Prostate gland (tissue), 2 donors: ENCODE data around the gene COL1A2. TPM values are rescaled to one million over a fixed set of nuclear protein-coding genes. Genes with fewer than 3 reads are reported as not detected.

Source experiments
- DNase-seq: peaks from one replicate; pipeline ENCODE4 v3.0.0-alpha.2; 2019; ENCODE audit warnings: low spot score
- H3K27ac ChIP-seq, 2 donors: fragments of 200-600 bp; sonication (generic); 2 replicates each; pipeline ENCODE4 v1.5.1; 2017 to 2019
- H3K27me3 ChIP-seq: fragments of 200-600 bp; sonication (generic); replicated peaks from 2 replicates; pipeline ENCODE4 v1.5.1; 2019; ENCODE audit not compliant: insufficient read depth
- H3K36me3 ChIP-seq, 2 donors: fragments of 200-600 bp; sonication (generic); 1 replicate in 1 of 2; 2 replicates in 1 of 2; pipeline versions ENCODE4 v1.5.1 to v1.8.1; 2017 to 2019
- H3K4me1 ChIP-seq: fragments of 200-600 bp; sonication (generic); replicated peaks from 2 replicates; pipeline ENCODE4 v1.5.1; 2019
- H3K4me3 ChIP-seq, 2 donors: fragments of 200-600 bp; sonication (generic); 2 replicates each; pipeline ENCODE4 v1.5.1; 2017 to 2019
- H3K9me3 ChIP-seq: fragments of 200-600 bp; sonication (generic); 2 replicates; pipeline ENCODE4 v1.5.1; 2017
- POLR2A ChIP-seq: fragments of 450-650 bp; IDR thresholded peaks from one replicate; pipeline ENCODE4 v1.6.1; 2016; ENCODE audit warnings: antibody characterized with exemption, mild to moderate bottlenecking
- POLR2AphosphoS5 ChIP-seq: sonication (generic); formaldehyde crosslinking; IDR thresholded peaks from one replicate; pipeline ENCODE4 v1.6.1; 2017; ENCODE audit warnings: antibody characterized with exemption
- WGBS: methylation state at CpG from one replicate; pipeline ENCODE4 v1.1.5; 2018; 5-methylcytosine and 5-hydroxymethylcytosine counted together
- intact Hi-C: fragments of 100-400 bp; cut with DNase I; formaldehyde crosslinking; loops from one replicate; pipeline ENCODE4 v1.14.2; 2022
- total RNA-seq, 2 donors: library from RNA; depleted of rRNA; stranded (reverse); fragments of >200 nt; gene quantifications; one replicate each; pipeline ENCODE4 v1.1.0, GENCODE V29; 2016
- TF ChIP-seq, protein P1 (sequence below), 4 experiments: fragments of 200-600 bp in 2 of 4; fragments of 450-650 bp in 2 of 4; sonication (generic) in 2 of 4; IDR thresholded peaks; 1 replicate in 3 of 4; 2 replicates in 1 of 4; pipeline ENCODE4 v1.5.1; 2016 to 2019; ENCODE audit warnings: antibody characterized with exemption in 4 of 4, mild to moderate bottlenecking in 2 of 4, moderate library complexity in 2 of 4

Gene COL1A2
- total RNA-seq, 2 donors from 2014 or later, result 51.2 to 805 TPM

DNA sequence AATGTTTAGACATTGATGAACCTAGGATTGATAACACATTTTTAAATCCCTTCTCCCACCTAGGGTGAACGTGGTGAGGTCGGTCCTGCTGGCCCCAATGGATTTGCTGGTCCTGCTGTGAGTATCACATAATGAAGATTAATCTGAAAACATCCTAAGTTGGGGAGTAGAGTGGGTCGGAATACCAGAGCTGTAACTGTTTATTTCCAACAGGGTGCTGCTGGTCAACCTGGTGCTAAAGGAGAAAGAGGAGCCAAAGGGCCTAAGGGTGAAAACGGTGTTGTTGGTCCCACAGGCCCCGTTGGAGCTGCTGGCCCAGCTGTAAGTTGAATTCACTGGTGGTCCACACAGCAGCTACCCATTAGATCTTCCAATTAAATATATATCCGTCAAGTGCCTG, 25.6 kb downstream of the COL1A2 start:
- no peak for TF ChIP-seq POLR2A
- no peak for TF ChIP-seq POLR2AphosphoS5
- TF ChIP-seq, protein P1, sequence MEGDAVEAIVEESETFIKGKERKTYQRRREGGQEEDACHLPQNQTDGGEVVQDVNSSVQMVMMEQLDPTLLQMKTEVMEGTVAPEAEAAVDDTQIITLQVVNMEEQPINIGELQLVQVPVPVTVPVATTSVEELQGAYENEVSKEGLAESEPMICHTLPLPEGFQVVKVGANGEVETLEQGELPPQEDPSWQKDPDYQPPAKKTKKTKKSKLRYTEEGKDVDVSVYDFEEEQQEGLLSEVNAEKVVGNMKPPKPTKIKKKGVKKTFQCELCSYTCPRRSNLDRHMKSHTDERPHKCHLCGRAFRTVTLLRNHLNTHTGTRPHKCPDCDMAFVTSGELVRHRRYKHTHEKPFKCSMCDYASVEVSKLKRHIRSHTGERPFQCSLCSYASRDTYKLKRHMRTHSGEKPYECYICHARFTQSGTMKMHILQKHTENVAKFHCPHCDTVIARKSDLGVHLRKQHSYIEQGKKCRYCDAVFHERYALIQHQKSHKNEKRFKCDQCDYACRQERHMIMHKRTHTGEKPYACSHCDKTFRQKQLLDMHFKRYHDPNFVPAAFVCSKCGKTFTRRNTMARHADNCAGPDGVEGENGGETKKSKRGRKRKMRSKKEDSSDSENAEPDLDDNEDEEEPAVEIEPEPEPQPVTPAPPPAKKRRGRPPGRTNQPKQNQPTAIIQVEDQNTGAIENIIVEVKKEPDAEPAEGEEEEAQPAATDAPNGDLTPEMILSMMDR (IDR thresholded peaks at IDR 0.05), result no peak
- H3K4me3 ChIP-seq, result no peak overlapping the region
- H3K36me3 ChIP-seq, result no peaks in the 10 kb centered on the region
- DNase-seq, result no peak
- WGBS, result 60% methylated on average over 6 of the region's 6 CpGs
- intact Hi-C loops, result no loop called here
- H3K4me1 ChIP-seq, result no peaks in the 10 kb centered on the region
- H3K9me3 ChIP-seq, result no peaks in the 10 kb centered on the region
- no peak overlapping the region for H3K27ac ChIP-seq
- H3K27me3 ChIP-seq, result no peaks in the 10 kb centered on the region

DNA sequence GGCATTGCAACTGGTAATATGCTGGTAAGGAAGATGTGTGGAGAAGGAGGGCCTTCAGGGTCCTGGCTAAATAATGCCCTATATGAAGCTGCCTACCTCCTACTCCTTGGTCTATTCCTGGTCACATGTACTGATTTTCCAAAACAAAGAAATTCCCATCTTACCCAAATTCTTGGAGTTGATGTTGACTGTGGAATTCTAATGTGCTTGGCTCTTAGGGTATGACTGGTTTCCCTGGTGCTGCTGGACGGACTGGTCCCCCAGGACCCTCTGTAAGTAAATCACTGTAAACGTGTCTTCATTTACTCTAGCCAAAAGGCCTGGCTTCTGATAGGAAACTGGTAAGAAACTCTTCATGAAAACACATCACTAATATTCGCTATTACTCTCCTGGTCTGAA, 27.0 kb downstream of the COL1A2 start:
- no peaks in the 10 kb centered on the region for H3K36me3 ChIP-seq
- H3K9me3 ChIP-seq, result no peaks in the 10 kb centered on the region
- no peak overlapping the region for H3K27ac ChIP-seq

DNA sequence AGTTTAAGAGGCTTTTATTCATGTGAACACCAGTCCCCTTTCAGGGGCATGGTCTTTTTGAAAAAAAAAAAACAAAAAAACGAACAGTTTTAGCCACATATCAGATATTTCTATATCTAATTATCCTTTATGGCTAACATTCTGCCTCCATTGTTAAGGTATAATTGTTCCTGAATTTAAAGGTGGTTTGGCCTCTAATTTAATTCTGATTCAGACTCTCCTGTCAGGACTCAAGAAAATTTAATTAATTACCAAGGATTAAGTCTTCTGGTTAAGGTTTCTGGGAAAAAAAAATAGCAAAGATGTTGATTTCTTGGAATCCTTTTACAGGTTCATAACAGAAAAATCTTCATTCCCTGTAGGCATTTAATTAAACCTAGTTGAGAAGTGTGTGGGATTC, 27.4 kb downstream of the COL1A2 start:
- no peaks in the 10 kb centered on the region for H3K27me3 ChIP-seq
- no peak overlapping the region for H3K4me3 ChIP-seq
- no peaks in the 10 kb centered on the region for H3K9me3 ChIP-seq
- H3K27ac ChIP-seq, result no peak overlapping the region
- WGBS, result 54% methylated on average over 1 of the region's 1 CpG
- intact Hi-C loops, result no loop called here
- H3K4me1 ChIP-seq, result no peaks in the 10 kb centered on the region
- DNase-seq, result no peak
- no peaks in the 10 kb centered on the region for H3K36me3 ChIP-seq
- TF ChIP-seq POLR2A, result no peak
- TF ChIP-seq, protein P1 (IDR thresholded peaks at IDR 0.05), result no peak
- TF ChIP-seq POLR2AphosphoS5, result no peak

More for the DNA sequence above, 27.0 kb downstream of the COL1A2 start:
- Histone ChIP-seq H3K4me3 (no peak overlapping the region), H3K4me1 (no peaks in the 10 kb centered on the region), H3K27me3 (no peaks in the 10 kb centered on the region)
- WGBS, result 58% methylated on average over 3 of the region's 3 CpGs
- intact Hi-C loops, result no loop called here
- TF ChIP-seq POLR2A (no peak), POLR2AphosphoS5 (no peak)
- TF ChIP-seq, protein P1 (IDR thresholded peaks at IDR 0.05), result no peak
- no peak for DNase-seq

DNA sequence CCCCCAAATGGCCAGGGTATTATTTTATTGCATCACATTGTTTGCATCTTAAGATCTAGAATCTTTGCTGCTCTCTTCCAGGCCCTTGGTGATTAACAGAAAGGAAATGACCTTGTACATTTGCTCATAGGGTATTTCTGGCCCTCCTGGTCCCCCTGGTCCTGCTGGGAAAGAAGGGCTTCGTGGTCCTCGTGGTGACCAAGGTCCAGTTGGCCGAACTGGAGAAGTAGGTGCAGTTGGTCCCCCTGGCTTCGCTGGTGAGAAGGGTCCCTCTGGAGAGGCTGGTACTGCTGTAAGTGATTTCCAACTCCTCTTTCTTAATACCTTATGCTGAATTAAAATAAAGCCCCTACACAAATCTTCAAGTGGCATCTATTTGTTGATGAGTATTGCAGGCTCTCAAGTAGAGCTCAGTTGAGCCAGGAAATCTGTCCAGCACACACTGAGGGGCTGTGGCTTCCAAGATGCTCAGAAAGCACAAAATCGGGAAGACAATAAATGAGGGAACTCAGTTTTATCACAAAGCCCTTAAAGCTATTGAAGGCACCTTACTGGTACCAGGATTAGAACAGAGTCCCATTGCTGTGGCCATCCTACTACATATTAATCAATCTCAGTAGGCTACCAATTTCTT, 28.2 kb downstream of the COL1A2 start:
- H3K4me1 ChIP-seq, result no peaks in the 10 kb centered on the region
- WGBS, result 85% methylated on average over 5 of the region's 5 CpGs

More for the DNA sequence above, 28.2 kb downstream of the COL1A2 start:
- intact Hi-C loops, result no loop called here
- no peaks in the 10 kb centered on the region for H3K36me3 ChIP-seq
- TF ChIP-seq POLR2A (no peak), POLR2AphosphoS5 (no peak)
- TF ChIP-seq, protein P1 (IDR thresholded peaks at IDR 0.05), result no peak
- no peak overlapping the region for H3K27ac ChIP-seq
- DNase-seq, result no peak
- no peaks in the 10 kb centered on the region for H3K27me3 ChIP-seq
- no peaks in the 10 kb centered on the region for H3K9me3 ChIP-seq
- no peak overlapping the region for H3K4me3 ChIP-seq
